MM.1S (cell line): ENCODE results near the gene CTNNA3.

ENCODE experiments used
- DNase-seq: peaks from one replicate; pipeline ENCODE4 v3.0.0-alpha.2; 2015
- H2AFZ ChIP-seq: fragments of 300-600 bp; sonication (generic); 2 replicates; pipeline ENCODE4 v1.6.0; 2016; ENCODE audit warnings: antibody characterized with exemption, low read length
- H3F3A ChIP-seq: fragments of 300-600 bp; sonication (generic); 2 replicates; pipeline ENCODE4 v1.6.1; 2016; ENCODE audit warnings: mild to moderate bottlenecking, antibody characterized with exemption, low read length, moderate library complexity, mixed read lengths; ENCODE audit not compliant: insufficient read depth
- H3K27ac ChIP-seq: fragments of 300-600 bp; sonication (generic); 2 replicates; pipeline ENCODE4 v1.5.1; 2016; ENCODE audit warnings: mild to moderate bottlenecking, low read length
- H3K27me3 ChIP-seq: fragments of 300-600 bp; sonication (generic); replicated peaks from 2 replicates; pipeline ENCODE4 v1.6.0; 2016; ENCODE audit warnings: low read length; ENCODE audit not compliant: insufficient read depth
- H3K36me3 ChIP-seq: fragments of 300-600 bp; sonication (generic); replicated peaks from 2 replicates; pipeline ENCODE4 v1.6.1; 2016; ENCODE audit warnings: mild to moderate bottlenecking, low read length, mixed read lengths; ENCODE audit not compliant: insufficient read depth
- H3K4me1 ChIP-seq: fragments of 300-600 bp; sonication (generic); 2 replicates; pipeline ENCODE4 v1.6.1; 2016; ENCODE audit warnings: low read length, mixed read lengths
- H3K4me2 ChIP-seq: fragments of 300-600 bp; sonication (generic); 2 replicates; pipeline ENCODE4 v1.6.0; 2016; ENCODE audit warnings: low read depth, low read length
- H3K4me3 ChIP-seq: fragments of 300-600 bp; sonication (generic); 2 replicates; pipeline ENCODE4 v1.5.1; 2016; ENCODE audit warnings: low read length, mixed read lengths
- H3K79me2 ChIP-seq: fragments of 300-600 bp; sonication (generic); 2 replicates; pipeline ENCODE4 v1.6.1; 2016; ENCODE audit warnings: mixed run types, low read length, mixed read lengths
- H3K9ac ChIP-seq: fragments of 300-600 bp; sonication (generic); 2 replicates; pipeline ENCODE4 v1.6.1; 2016; ENCODE audit warnings: low read length, mixed read lengths
- H3K9me2 ChIP-seq: fragments of 300-600 bp; sonication (generic); replicated peaks from 2 replicates; pipeline ENCODE4 v1.6.1; 2016; ENCODE audit warnings: mild to moderate bottlenecking, low read length, mixed read lengths; ENCODE audit not compliant: insufficient read depth
- H3K9me3 ChIP-seq: fragments of 300-600 bp; sonication (generic); replicated peaks from 2 replicates; pipeline ENCODE4 v1.6.1; 2016; ENCODE audit warnings: mild to moderate bottlenecking, low read length, mixed read lengths; ENCODE audit not compliant: insufficient read depth
- H4K20me1 ChIP-seq: fragments of 300-600 bp; sonication (generic); 2 replicates; pipeline ENCODE4 v1.6.1; 2016; ENCODE audit warnings: mild to moderate bottlenecking, low read length, moderate library complexity, mixed read lengths; ENCODE audit not compliant: insufficient read depth
- CTCF ChIP-seq: fragments of 300-600 bp; sonication (generic); IDR thresholded peaks from 2 replicates; pipeline ENCODE4 v1.5.1; 2016; ENCODE audit warnings: antibody characterized with exemption, low read length, mixed read lengths
- EZH2 ChIP-seq: fragments of 300-600 bp; sonication (generic); optimal IDR thresholded peaks from 2 replicates; pipeline ENCODE3; 2017; ENCODE audit warnings: low read depth, mild to moderate bottlenecking, antibody characterized with exemption, low read length, mixed read lengths
- EZH2phosphoT487 ChIP-seq: fragments of 300-600 bp; sonication (generic); IDR thresholded peaks from 2 replicates; pipeline ENCODE4 v1.6.1; 2018; ENCODE audit warnings: antibody characterized with exemption, low read length

CTNNA3 gene

DNA sequence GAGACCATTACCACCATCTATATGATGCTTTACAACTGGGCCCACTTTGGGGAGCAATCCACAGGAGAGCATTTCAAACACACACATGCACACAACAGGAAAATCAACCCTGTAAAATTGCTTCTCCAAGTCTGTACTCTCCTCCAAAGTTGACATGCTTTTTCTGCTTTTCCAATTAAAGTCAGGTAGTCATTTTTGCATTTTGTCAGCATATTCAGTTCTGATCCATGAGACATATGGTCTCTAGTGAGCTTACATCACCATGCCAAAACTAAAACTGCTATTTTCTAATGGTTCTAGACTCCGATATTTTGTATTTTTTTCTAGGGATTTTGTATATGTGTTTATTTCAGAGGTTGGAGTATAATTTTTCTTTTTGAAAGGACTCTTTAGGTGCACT is 1143.7 kb downstream of the CTNNA3 start:
- Histone ChIP-seq H3K9me3 (no peaks in the 10 kb centered on the region), H3K36me3 (no peaks in the 10 kb centered on the region), H3K27ac (no peak overlapping the region), H3K27me3 (no peaks in the 10 kb centered on the region), H3K79me2 (no peaks in the 10 kb centered on the region), H4K20me1 (no peaks in the 10 kb centered on the region), H2AFZ (no peak overlapping the region), H3K9me2 (no peaks in the 10 kb centered on the region), H3K4me2 (no peak overlapping the region), H3F3A (no peaks in the 10 kb centered on the region), H3K4me3 (no peak overlapping the region), H3K4me1 (no peaks in the 10 kb centered on the region), H3K9ac (no peak overlapping the region)
- no peak for TF ChIP-seq EZH2
- TF ChIP-seq EZH2phosphoT487: no peak
- TF ChIP-seq CTCF: no peak
- DNase-seq: no peak

GRCh38 chr10:66550351-66550750 is 1145.6 kb downstream of the CTNNA3 start:
- Histone ChIP-seq H3K4me1 (no peaks in the 10 kb centered on the region), H3K79me2 (no peaks in the 10 kb centered on the region), H3K36me3 (no peaks in the 10 kb centered on the region), H4K20me1 (no peaks in the 10 kb centered on the region), H3K4me2 (no peak overlapping the region), H3K9me3 (no peaks in the 10 kb centered on the region), H3F3A (no peaks in the 10 kb centered on the region), H3K27me3 (no peaks in the 10 kb centered on the region), H3K9me2 (no peaks in the 10 kb centered on the region), H3K27ac (no peak overlapping the region), H2AFZ (no peak overlapping the region), H3K9ac (no peak overlapping the region), H3K4me3 (no peak overlapping the region)
- no peak for DNase-seq
- TF ChIP-seq CTCF: no peak
- TF ChIP-seq EZH2phosphoT487: no peak
- no peak for TF ChIP-seq EZH2

- no peaks in the 10 kb centered on the region for H3K9me2 ChIP-seq
- H3K4me2 ChIP-seq: no peak overlapping the region
- no peak for DNase-seq
- no peak overlapping the region for H3K9ac ChIP-seq
- no peaks in the 10 kb centered on the region for H3K27me3 ChIP-seq
- no peaks in the 10 kb centered on the region for H3F3A ChIP-seq
- no peaks in the 10 kb centered on the region for H3K4me1 ChIP-seq
- no peak overlapping the region for H3K27ac ChIP-seq
- no peaks in the 10 kb centered on the region for H3K9me3 ChIP-seq
- H4K20me1 ChIP-seq: no peaks in the 10 kb centered on the region
- no peaks in the 10 kb centered on the region for H3K36me3 ChIP-seq
- H3K79me2 ChIP-seq: no peaks in the 10 kb centered on the region
- TF ChIP-seq EZH2 (no peak), EZH2phosphoT487 (no peak), CTCF (no peak)
- no peak overlapping the region for H2AFZ ChIP-seq
- no peak overlapping the region for H3K4me3 ChIP-seq
These were observed 1157.1 kb downstream of the CTNNA3 start for GRCh38 chr10:66538908-66539307.
